ENCODE measurements around the gene CHI3L1.
A peak's percentile ranks its signal among the peaks of the same experiment; 100 is the strongest.

Gene CHI3L1

GRCh38 chr1:203136409-203137042, 50.0 kb downstream of the CHI3L1 start:
- Histone ChIP-seq H3K27me3 (replicated peaks; ENCODE audit: control insufficient read depth, insufficient read depth, low read length) (no peaks in the 10 kb centered on the region), H3K36me3 (ENCODE audit: control insufficient read depth, insufficient read depth, low read length, severe bottlenecking) (no peaks in the 10 kb centered on the region), H3K4me3 (ENCODE audit: low read length) (no peak overlapping the region), H3K4me1 (ENCODE audit: control insufficient read depth, insufficient read depth, low read length) (peaks cover 16% of the 10 kb centered on the region), H3K9me3 (ENCODE audit: control insufficient read depth, low read length) (no peaks in the 10 kb centered on the region), H3K9ac (ENCODE audit: low read length) (no peak overlapping the region)
- no peak for DNase-seq (ENCODE audit: low read depth)

GRCh38 chr1:203135636-203136305, 50.7 kb downstream of the CHI3L1 start:
- H3K4me1 ChIP-seq (ENCODE audit: control insufficient read depth, insufficient read depth, low read length): peaks cover 19% of the 10 kb centered on the region
- no peaks in the 10 kb centered on the region for H3K36me3 ChIP-seq (ENCODE audit: control insufficient read depth, insufficient read depth, low read length, severe bottlenecking)
- no peak for DNase-seq (ENCODE audit: low read depth)
- no peak overlapping the region for H3K4me3 ChIP-seq (ENCODE audit: low read length)
- H3K27me3 ChIP-seq (replicated peaks; ENCODE audit: control insufficient read depth, insufficient read depth, low read length): no peaks in the 10 kb centered on the region
- H3K9me3 ChIP-seq (ENCODE audit: control insufficient read depth, low read length): no peaks in the 10 kb centered on the region
- no peak overlapping the region for H3K9ac ChIP-seq (ENCODE audit: low read length)

- no peaks in the 10 kb centered on the region for H3K9me3 ChIP-seq (ENCODE audit: control insufficient read depth, low read length)
- no peak overlapping the region for H3K4me3 ChIP-seq (ENCODE audit: low read length)
- peak overlapping the region; percentile 58 for H3K9ac ChIP-seq (ENCODE audit: low read length)
- no peaks in the 10 kb centered on the region for H3K27me3 ChIP-seq (replicated peaks; ENCODE audit: control insufficient read depth, insufficient read depth, low read length)
- peaks cover 35% of the 10 kb centered on the region for H3K4me1 ChIP-seq (ENCODE audit: control insufficient read depth, insufficient read depth, low read length)
- H3K36me3 ChIP-seq (ENCODE audit: control insufficient read depth, insufficient read depth, low read length, severe bottlenecking): no peaks in the 10 kb centered on the region
- DNase-seq (ENCODE audit: low read depth): peak; percentile 24
Measured at GRCh38 chr1:203133970-203134725, 52.4 kb downstream of the CHI3L1 start.

GRCh38 chr1:203131548-203132200, 54.8 kb downstream of the CHI3L1 start:
- Histone ChIP-seq H3K4me1 (ENCODE audit: control insufficient read depth, insufficient read depth, low read length) (peaks cover 50% of the 10 kb centered on the region), H3K9me3 (ENCODE audit: control insufficient read depth, low read length) (no peaks in the 10 kb centered on the region), H3K27me3 (replicated peaks; ENCODE audit: control insufficient read depth, insufficient read depth, low read length) (no peaks in the 10 kb centered on the region), H3K36me3 (ENCODE audit: control insufficient read depth, insufficient read depth, low read length, severe bottlenecking) (no peaks in the 10 kb centered on the region), H3K9ac (ENCODE audit: low read length) (no peak overlapping the region), H3K4me3 (ENCODE audit: low read length) (no peak overlapping the region)
- no peak for DNase-seq (ENCODE audit: low read depth)

GRCh38 chr1:203130358-203130985, 56.0 kb downstream of the CHI3L1 start:
- peaks cover 50% of the 10 kb centered on the region for H3K4me1 ChIP-seq (ENCODE audit: control insufficient read depth, insufficient read depth, low read length)
- H3K4me3 ChIP-seq (ENCODE audit: low read length): no peak overlapping the region
- DNase-seq (ENCODE audit: low read depth): no peak
- no peaks in the 10 kb centered on the region for H3K9me3 ChIP-seq (ENCODE audit: control insufficient read depth, low read length)
- peak overlapping the region; percentile 34 for H3K9ac ChIP-seq (ENCODE audit: low read length)
- no peaks in the 10 kb centered on the region for H3K27me3 ChIP-seq (replicated peaks; ENCODE audit: control insufficient read depth, insufficient read depth, low read length)
- H3K36me3 ChIP-seq (ENCODE audit: control insufficient read depth, insufficient read depth, low read length, severe bottlenecking): no peaks in the 10 kb centered on the region

GRCh38 chr1:203129501-203130231, 56.8 kb downstream of the CHI3L1 start:
- H3K9me3 ChIP-seq (ENCODE audit: control insufficient read depth, low read length): no peaks in the 10 kb centered on the region
- peak; percentile 15 for DNase-seq (ENCODE audit: low read depth)
- no peak overlapping the region for H3K4me3 ChIP-seq (ENCODE audit: low read length)
- peaks cover 4% of the 10 kb centered on the region for H3K27me3 ChIP-seq (replicated peaks; ENCODE audit: control insufficient read depth, insufficient read depth, low read length)
- peak overlapping the region; percentile 15 for H3K9ac ChIP-seq (ENCODE audit: low read length)
- peaks cover 50% of the 10 kb centered on the region for H3K4me1 ChIP-seq (ENCODE audit: control insufficient read depth, insufficient read depth, low read length)
- no peaks in the 10 kb centered on the region for H3K36me3 ChIP-seq (ENCODE audit: control insufficient read depth, insufficient read depth, low read length, severe bottlenecking)

Data from adipocyte (in vitro differentiated cells).